ENCODE data around the gene SNAP23.

The SNAP23 gene

GRCh38 chr15:42471002-42471401 is 24.4 kb upstream of the SNAP23 start:
- no peaks in the 10 kb centered on the region for H3K9me3 ChIP-seq (ENCODE audit: control insufficient read depth, low read length)
- H3K9ac ChIP-seq (ENCODE audit: low read length): no peak overlapping the region
- H3K4me3 ChIP-seq (ENCODE audit: low read length): no peak overlapping the region
- no peaks in the 10 kb centered on the region for H3K4me1 ChIP-seq (ENCODE audit: control insufficient read depth, insufficient read depth, low read length)
- no peaks in the 10 kb centered on the region for H3K27me3 ChIP-seq (ENCODE audit: control insufficient read depth, insufficient read depth, low read length)
- H3K36me3 ChIP-seq (ENCODE audit: control insufficient read depth, insufficient read depth, low read length): no peaks in the 10 kb centered on the region

- Histone ChIP-seq H3K4me1 (ENCODE audit: control insufficient read depth, insufficient read depth, low read length) (no peaks in the 10 kb centered on the region), H3K27me3 (ENCODE audit: control insufficient read depth, insufficient read depth, low read length) (no peaks in the 10 kb centered on the region), H3K9ac (ENCODE audit: low read length) (no peak overlapping the region), H3K4me3 (ENCODE audit: low read length) (no peak overlapping the region), H3K9me3 (ENCODE audit: control insufficient read depth, low read length) (no peaks in the 10 kb centered on the region), H3K36me3 (ENCODE audit: control insufficient read depth, insufficient read depth, low read length) (no peaks in the 10 kb centered on the region)
Measured at GRCh38 chr15:42474827-42475226, 20.6 kb upstream of the SNAP23 start.

DNA sequence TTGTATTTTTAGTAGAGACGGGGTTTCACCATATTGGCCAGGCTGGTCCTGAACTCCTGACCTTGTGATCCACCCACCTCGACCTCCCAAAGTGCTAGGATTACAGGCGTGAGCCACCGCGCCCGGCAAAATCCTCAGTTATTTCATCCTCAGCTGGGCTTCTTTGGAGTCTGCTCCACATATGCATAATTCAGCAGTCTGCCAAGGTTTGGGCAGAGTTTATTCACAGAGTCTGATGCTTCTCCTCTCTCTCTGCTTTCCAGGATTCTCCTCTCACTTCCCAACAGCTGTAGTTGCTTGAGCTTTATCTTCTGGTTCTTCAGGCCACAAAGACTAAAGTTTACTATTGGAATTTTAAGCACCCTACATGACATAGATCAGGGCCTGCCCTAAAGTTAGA is 12.7 kb upstream of the SNAP23 start:
- Histone ChIP-seq H3K27me3 (ENCODE audit: control insufficient read depth, insufficient read depth, low read length) (no peaks in the 10 kb centered on the region), H3K4me1 (ENCODE audit: control insufficient read depth, insufficient read depth, low read length) (no peaks in the 10 kb centered on the region), H3K4me3 (ENCODE audit: low read length) (no peak overlapping the region), H3K9me3 (ENCODE audit: control insufficient read depth, low read length) (no peaks in the 10 kb centered on the region), H3K9ac (ENCODE audit: low read length) (no peak overlapping the region), H3K36me3 (ENCODE audit: control insufficient read depth, insufficient read depth, low read length) (no peaks in the 10 kb centered on the region)

DNA sequence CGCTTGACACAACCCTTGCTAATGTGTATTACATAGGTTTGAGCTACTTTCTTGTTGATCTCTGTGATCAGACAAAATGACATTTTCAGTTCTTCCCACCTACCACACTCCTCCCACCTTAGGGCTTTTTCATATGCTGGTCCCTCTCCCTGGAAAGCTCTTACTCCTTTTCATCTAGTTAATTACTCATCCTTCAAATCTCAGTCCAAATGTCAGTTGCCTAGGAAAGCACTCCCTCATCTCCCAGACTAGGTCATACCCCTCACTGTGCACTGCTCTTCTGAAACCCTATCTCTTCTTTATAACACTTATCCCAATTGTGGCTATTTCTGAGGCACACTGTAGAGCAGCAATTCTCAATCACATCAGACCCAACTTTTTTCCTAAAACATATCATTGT is 11.8 kb upstream of the SNAP23 start:
- H3K27me3 ChIP-seq (ENCODE audit: control insufficient read depth, insufficient read depth, low read length): no peaks in the 10 kb centered on the region
- no peaks in the 10 kb centered on the region for H3K36me3 ChIP-seq (ENCODE audit: control insufficient read depth, insufficient read depth, low read length)
- no peak overlapping the region for H3K4me3 ChIP-seq (ENCODE audit: low read length)
- H3K4me1 ChIP-seq (ENCODE audit: control insufficient read depth, insufficient read depth, low read length): no peaks in the 10 kb centered on the region
- no peaks in the 10 kb centered on the region for H3K9me3 ChIP-seq (ENCODE audit: control insufficient read depth, low read length)
- no peak overlapping the region for H3K9ac ChIP-seq (ENCODE audit: low read length)

GRCh38 chr15:42490291-42490670 is 5.2 kb upstream of the SNAP23 start:
- Histone ChIP-seq H3K4me1 (ENCODE audit: control insufficient read depth, insufficient read depth, low read length) (peaks cover 18% of the 10 kb centered on the region), H3K9me3 (ENCODE audit: control insufficient read depth, low read length) (no peaks in the 10 kb centered on the region), H3K4me3 (ENCODE audit: low read length) (peak overlapping the region; percentile 94)

DNA sequence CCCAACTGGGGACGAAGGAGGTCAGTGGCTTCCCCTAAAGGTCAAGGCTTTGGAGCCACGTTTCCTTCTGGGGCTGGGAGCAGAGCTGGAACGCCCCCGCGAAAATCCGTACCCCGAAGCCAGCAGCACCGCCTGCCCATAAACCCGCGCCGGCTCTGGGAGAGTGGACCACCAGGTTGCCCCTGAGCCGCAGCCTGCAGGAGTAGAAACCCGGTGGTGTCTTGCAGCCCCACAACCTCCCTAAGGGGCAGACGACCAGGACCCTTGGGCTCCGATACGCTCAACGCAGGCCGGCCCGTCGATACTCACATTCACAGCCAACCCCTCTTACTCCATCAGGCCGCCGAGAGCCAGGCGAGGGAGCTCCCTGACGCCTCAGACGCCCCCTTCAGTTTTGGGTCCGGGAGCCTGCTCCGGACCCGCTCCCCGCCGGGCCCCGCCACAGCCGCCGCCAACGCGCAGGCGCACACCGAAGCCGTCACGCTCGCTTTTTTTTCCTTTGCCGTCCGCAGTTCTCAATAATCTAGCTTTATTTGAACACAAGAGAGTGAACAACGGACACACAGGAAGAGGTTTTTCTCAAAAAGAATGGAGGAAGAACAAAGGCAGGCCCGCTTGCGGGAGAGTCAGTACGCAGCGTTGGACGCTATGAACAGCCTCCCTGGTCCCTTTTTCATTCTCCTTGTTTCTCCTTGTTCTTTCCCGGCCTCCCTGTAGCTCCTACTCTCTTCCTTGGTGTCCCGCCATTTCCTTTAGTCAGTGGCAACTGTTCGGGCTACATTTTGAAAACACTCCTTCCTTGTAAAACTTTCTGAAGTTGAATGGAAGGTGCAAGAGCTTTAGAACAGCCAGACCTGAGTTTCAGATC is 4.5 kb upstream of the SNAP23 start, which contains the start of gene ZNF106:
Gene ZNF106 (minus strand): TSS at position 471 of the 868 bp plus-strand sequence. CDS start 18,852 bp downstream, outside the sequence.
- H3K4me3 ChIP-seq (ENCODE audit: low read length): peak within 1 kb of the TSS; percentile 94
- no peaks in the 10 kb centered on the region for H3K36me3 ChIP-seq (ENCODE audit: control insufficient read depth, insufficient read depth, low read length)
- H3K9ac ChIP-seq (ENCODE audit: low read length): peak within 1 kb of the TSS; percentile 95
- no peaks in the 10 kb centered on the region for H3K27me3 ChIP-seq (ENCODE audit: control insufficient read depth, insufficient read depth, low read length)
- peaks cover 18% of the 10 kb centered on the region for H3K4me1 ChIP-seq (ENCODE audit: control insufficient read depth, insufficient read depth, low read length)
- H3K9me3 ChIP-seq (ENCODE audit: control insufficient read depth, low read length): no peaks in the 10 kb centered on the region

More at GRCh38 chr15:42490291-42490670, 5.2 kb upstream of the SNAP23 start:
- no peaks in the 10 kb centered on the region for H3K36me3 ChIP-seq (ENCODE audit: control insufficient read depth, insufficient read depth, low read length)
- no peaks in the 10 kb centered on the region for H3K27me3 ChIP-seq (ENCODE audit: control insufficient read depth, insufficient read depth, low read length)
- H3K9ac ChIP-seq (ENCODE audit: low read length): peak overlapping the region; percentile 95

- Histone ChIP-seq H3K4me3 (ENCODE audit: low read length) (peak overlapping the region; percentile 94), H3K27me3 (ENCODE audit: control insufficient read depth, insufficient read depth, low read length) (no peaks in the 10 kb centered on the region), H3K4me1 (ENCODE audit: control insufficient read depth, insufficient read depth, low read length) (peaks cover 23% of the 10 kb centered on the region), H3K9ac (ENCODE audit: low read length) (peak overlapping the region; percentile 95), H3K9me3 (ENCODE audit: control insufficient read depth, low read length) (no peaks in the 10 kb centered on the region), H3K36me3 (ENCODE audit: control insufficient read depth, insufficient read depth, low read length) (no peaks in the 10 kb centered on the region)
Measured at GRCh38 chr15:42491539-42492225, 3.8 kb upstream of the SNAP23 start.

DNA sequence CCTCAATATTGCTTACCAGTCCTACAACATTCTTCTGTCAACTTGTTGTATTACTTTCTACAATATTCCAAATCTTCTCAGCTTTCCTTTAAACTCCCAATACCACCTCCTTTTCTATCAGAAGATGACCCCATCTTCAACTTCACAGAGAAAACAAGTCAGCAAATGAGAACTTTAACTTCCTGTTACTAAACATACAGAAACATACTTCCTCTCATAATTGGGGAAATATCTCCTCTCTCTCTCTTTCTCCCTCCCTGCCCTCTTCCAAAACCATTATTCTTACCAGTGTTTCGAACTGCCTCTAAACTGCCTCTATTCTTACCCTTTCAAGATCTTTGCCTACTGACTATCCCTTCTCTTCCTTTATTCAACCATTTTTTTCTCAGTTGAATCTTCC is 1.8 kb upstream of the SNAP23 start:
- Histone ChIP-seq H3K27me3 (ENCODE audit: control insufficient read depth, insufficient read depth, low read length) (no peaks in the 10 kb centered on the region), H3K36me3 (ENCODE audit: control insufficient read depth, insufficient read depth, low read length) (no peaks in the 10 kb centered on the region), H3K4me3 (ENCODE audit: low read length) (no peak overlapping the region), H3K9ac (ENCODE audit: low read length) (no peak overlapping the region), H3K4me1 (ENCODE audit: control insufficient read depth, insufficient read depth, low read length) (peaks cover 27% of the 10 kb centered on the region), H3K9me3 (ENCODE audit: control insufficient read depth, low read length) (no peaks in the 10 kb centered on the region)

- Histone ChIP-seq H3K4me1 (ENCODE audit: control insufficient read depth, insufficient read depth, low read length) (peaks cover 38% of the 10 kb centered on the region), H3K9ac (ENCODE audit: low read length) (peak overlapping the region; percentile 74)
Measured at GRCh38 chr15:42494998-42495360, 455 bp upstream of the SNAP23 start.

DNA sequence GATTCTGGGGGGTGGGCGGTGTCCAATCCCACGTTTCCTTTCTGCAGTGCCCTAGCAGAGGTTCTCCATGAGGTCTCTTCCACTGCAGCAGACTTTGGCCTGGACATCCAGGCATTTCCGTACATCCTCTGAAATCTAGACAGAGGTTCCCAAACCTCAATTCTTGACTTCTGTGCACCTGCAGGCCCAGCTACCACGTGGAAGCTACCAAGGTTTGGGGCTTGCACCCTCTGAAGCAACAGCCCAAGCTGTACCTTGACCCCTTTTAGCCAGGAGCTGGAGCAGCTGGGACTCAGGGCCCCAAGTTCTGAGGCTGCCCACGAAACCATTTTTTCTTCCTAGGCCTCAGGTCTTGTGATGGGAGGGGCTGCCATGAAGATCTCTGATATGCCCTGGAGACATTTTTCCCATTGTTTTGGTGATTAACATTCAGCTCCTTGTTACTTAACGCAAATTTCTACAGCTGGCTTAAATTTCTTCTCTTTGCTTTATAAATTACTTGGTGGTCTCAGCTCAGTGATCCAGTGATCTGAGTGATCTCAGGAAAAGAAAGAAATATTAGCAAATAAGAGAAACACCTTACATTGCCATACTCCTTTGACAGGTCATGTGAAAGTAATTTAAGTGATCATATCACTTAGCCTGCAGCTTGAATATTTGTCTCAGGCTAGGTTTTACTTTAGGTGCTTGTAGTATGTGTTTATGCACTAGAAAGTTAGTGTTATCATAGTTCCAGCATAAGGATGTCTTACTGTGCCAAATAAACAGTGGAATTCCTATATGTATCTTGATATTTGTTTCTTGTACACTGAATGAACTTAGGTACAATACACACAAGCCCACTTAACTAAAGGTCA is 3.0 kb downstream of the SNAP23 start:
- Histone ChIP-seq H3K27me3 (ENCODE audit: control insufficient read depth, insufficient read depth, low read length) (no peaks in the 10 kb centered on the region), H3K9me3 (ENCODE audit: control insufficient read depth, low read length) (no peaks in the 10 kb centered on the region), H3K36me3 (ENCODE audit: control insufficient read depth, insufficient read depth, low read length) (no peaks in the 10 kb centered on the region), H3K4me3 (ENCODE audit: low read length) (no peak overlapping the region), H3K4me1 (ENCODE audit: control insufficient read depth, insufficient read depth, low read length) (peaks cover 35% of the 10 kb centered on the region), H3K9ac (ENCODE audit: low read length) (no peak overlapping the region)

More at GRCh38 chr15:42494998-42495360, 455 bp upstream of the SNAP23 start:
- H3K9me3 ChIP-seq (ENCODE audit: control insufficient read depth, low read length): no peaks in the 10 kb centered on the region
- H3K27me3 ChIP-seq (ENCODE audit: control insufficient read depth, insufficient read depth, low read length): no peaks in the 10 kb centered on the region
- H3K4me3 ChIP-seq (ENCODE audit: low read length): peak overlapping the region; percentile 68
- H3K36me3 ChIP-seq (ENCODE audit: control insufficient read depth, insufficient read depth, low read length): no peaks in the 10 kb centered on the region

- Histone ChIP-seq H3K36me3 (ENCODE audit: control insufficient read depth, insufficient read depth, low read length) (no peaks in the 10 kb centered on the region), H3K4me3 (ENCODE audit: low read length) (no peak overlapping the region), H3K27me3 (ENCODE audit: control insufficient read depth, insufficient read depth, low read length) (no peaks in the 10 kb centered on the region), H3K9ac (ENCODE audit: low read length) (no peak overlapping the region), H3K9me3 (ENCODE audit: control insufficient read depth, low read length) (no peaks in the 10 kb centered on the region), H3K4me1 (ENCODE audit: control insufficient read depth, insufficient read depth, low read length) (peaks cover 25% of the 10 kb centered on the region)
Measured at GRCh38 chr15:42499858-42500609, 4.6 kb downstream of the SNAP23 start.

Data from mucosa of stomach (tissue), 1 donor.